ENCODE results near the gene GAPDH.
A peak's percentile ranks its signal among the peaks of the same experiment; 100 is the strongest.

GAPDH gene

DNA sequence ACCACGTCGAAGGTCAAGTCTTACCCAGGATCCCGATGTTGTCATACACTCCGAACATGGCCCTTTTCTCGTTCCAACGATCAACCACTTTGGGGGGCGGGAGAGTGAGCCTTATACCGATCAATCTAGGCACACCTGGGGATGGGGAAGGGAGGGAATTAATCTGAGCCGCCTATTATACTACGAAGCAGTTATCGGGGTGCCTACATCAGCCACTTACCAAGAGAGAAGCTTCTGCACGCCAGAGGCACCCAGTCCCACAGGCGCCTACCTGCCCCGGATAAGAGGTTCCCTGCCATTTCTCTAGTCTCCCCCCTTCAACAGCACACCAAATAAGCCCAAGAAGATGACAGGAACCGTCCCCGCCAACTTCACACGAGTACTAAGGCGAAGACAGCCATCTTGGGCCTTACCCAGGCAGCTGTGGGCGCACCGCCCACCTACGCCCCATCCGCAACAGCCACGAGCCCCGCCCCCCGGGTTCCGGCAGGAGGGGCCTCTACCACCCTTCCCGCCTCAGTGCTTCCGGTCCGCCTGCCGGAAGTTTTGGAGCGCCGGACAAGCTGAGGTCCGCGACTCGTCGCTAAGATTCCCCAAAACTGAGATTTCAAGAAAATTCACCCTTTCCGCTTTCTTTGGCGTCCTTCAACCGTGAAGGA, 41.4 kb upstream of the GAPDH start, which contains the start of gene MRPL51:
TSS of gene MRPL51 (minus strand) at position 425 of the 659 bp plus-strand sequence. CDS start at position 299, 126 bp downstream.
- DNase-seq (ENCODE audit: low read depth in 1 of 2, low spot score in 1 of 2), result peak; percentile 87 to 97
- peak within 1 kb of the TSS; percentile 93 for H3K4me3 ChIP-seq (replicated peaks; ENCODE audit: insufficient read depth, low read length)
- TF ChIP-seq GABPA (IDR thresholded peaks at IDR 0.05; ENCODE audit: low read depth), result peak; percentile 98
- TF ChIP-seq SPI1 (IDR thresholded peaks at IDR 0.05; ENCODE audit: borderline replicate concordance, low read depth), result no peak
- TF ChIP-seq POLR2AphosphoS5 (IDR thresholded peaks at IDR 0.05; ENCODE audit: low read depth), result peak; percentile 82
- TF ChIP-seq, protein P1, sequence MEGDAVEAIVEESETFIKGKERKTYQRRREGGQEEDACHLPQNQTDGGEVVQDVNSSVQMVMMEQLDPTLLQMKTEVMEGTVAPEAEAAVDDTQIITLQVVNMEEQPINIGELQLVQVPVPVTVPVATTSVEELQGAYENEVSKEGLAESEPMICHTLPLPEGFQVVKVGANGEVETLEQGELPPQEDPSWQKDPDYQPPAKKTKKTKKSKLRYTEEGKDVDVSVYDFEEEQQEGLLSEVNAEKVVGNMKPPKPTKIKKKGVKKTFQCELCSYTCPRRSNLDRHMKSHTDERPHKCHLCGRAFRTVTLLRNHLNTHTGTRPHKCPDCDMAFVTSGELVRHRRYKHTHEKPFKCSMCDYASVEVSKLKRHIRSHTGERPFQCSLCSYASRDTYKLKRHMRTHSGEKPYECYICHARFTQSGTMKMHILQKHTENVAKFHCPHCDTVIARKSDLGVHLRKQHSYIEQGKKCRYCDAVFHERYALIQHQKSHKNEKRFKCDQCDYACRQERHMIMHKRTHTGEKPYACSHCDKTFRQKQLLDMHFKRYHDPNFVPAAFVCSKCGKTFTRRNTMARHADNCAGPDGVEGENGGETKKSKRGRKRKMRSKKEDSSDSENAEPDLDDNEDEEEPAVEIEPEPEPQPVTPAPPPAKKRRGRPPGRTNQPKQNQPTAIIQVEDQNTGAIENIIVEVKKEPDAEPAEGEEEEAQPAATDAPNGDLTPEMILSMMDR (IDR thresholded peaks at IDR 0.05; ENCODE audit: insufficient read depth, low read length), result no peak
- TF ChIP-seq, protein P2, sequence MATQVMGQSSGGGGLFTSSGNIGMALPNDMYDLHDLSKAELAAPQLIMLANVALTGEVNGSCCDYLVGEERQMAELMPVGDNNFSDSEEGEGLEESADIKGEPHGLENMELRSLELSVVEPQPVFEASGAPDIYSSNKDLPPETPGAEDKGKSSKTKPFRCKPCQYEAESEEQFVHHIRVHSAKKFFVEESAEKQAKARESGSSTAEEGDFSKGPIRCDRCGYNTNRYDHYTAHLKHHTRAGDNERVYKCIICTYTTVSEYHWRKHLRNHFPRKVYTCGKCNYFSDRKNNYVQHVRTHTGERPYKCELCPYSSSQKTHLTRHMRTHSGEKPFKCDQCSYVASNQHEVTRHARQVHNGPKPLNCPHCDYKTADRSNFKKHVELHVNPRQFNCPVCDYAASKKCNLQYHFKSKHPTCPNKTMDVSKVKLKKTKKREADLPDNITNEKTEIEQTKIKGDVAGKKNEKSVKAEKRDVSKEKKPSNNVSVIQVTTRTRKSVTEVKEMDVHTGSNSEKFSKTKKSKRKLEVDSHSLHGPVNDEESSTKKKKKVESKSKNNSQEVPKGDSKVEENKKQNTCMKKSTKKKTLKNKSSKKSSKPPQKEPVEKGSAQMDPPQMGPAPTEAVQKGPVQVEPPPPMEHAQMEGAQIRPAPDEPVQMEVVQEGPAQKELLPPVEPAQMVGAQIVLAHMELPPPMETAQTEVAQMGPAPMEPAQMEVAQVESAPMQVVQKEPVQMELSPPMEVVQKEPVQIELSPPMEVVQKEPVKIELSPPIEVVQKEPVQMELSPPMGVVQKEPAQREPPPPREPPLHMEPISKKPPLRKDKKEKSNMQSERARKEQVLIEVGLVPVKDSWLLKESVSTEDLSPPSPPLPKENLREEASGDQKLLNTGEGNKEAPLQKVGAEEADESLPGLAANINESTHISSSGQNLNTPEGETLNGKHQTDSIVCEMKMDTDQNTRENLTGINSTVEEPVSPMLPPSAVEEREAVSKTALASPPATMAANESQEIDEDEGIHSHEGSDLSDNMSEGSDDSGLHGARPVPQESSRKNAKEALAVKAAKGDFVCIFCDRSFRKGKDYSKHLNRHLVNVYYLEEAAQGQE (IDR thresholded peaks at IDR 0.05; ENCODE audit: insufficient replicate concordance, low read depth), result no peak
- H3K27me3 ChIP-seq (ENCODE audit: insufficient read depth, poor library complexity, severe bottlenecking), result no peaks in the 10 kb centered on the region
- peak within 1 kb of the TSS; percentile 92 for H3K27ac ChIP-seq (replicated peaks)

DNA sequence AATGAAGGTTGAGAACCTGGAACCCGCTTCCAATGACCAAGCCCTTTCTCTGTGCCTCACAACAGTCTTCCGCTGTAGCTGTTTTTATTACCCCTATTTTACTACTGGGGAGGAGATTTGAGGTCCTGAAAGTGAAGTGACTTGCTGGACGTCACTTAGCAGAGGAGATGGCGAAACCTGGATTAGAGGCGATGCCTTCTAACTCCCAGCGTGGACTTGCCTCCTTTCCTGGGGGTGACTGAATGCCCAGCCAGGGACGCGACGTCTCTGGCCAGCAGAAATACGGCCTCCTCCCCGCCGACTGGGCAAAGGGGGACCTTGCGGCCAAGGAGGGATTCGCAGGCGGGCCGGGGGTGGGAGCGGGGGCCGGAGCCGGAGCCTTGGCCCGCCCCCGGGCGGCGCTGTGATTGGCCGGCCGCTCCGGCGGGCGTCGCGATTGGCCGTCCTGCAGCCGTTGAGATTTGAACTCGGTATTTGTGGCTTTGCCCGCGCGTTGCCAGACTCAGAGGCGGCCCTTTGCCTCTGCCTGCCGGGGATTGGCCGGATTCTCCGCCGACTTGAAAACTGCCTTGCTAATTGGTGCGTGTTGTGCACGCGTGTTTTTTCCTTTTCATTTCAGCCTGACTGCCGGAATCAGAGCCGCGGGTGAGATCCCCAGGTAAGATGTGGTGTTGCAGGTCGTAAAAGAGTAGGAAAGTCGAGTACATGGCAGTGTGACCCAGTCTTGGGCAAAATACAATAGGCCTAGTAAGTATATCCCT, 40.6 kb upstream of the GAPDH start, which contains the start of gene NCAPD2:
TSS of gene NCAPD2 (plus strand) at position 606 of the 761 bp plus-strand sequence. CDS start 997 bp downstream, outside the sequence.
- Histone ChIP-seq H3K4me3 (replicated peaks; ENCODE audit: insufficient read depth, low read length) (peak within 1 kb of the TSS; percentile 93), H3K27me3 (ENCODE audit: insufficient read depth, poor library complexity, severe bottlenecking) (no peaks in the 10 kb centered on the region), H3K27ac (replicated peaks) (peak within 1 kb of the TSS; percentile 92)
- peak; percentile 94 to 99 for DNase-seq (ENCODE audit: low read depth in 1 of 2, low spot score in 1 of 2)
- TF ChIP-seq POLR2AphosphoS5 (IDR thresholded peaks at IDR 0.05; ENCODE audit: low read depth), result peak; percentile 67
- TF ChIP-seq, protein P2 (IDR thresholded peaks at IDR 0.05; ENCODE audit: insufficient replicate concordance, low read depth), result no peak
- 0 out of 2 replicates have a peak, but pooled peaks have one; percentile 11 for TF ChIP-seq GABPA (IDR thresholded peaks at IDR 0.05; ENCODE audit: low read depth)

DNA sequence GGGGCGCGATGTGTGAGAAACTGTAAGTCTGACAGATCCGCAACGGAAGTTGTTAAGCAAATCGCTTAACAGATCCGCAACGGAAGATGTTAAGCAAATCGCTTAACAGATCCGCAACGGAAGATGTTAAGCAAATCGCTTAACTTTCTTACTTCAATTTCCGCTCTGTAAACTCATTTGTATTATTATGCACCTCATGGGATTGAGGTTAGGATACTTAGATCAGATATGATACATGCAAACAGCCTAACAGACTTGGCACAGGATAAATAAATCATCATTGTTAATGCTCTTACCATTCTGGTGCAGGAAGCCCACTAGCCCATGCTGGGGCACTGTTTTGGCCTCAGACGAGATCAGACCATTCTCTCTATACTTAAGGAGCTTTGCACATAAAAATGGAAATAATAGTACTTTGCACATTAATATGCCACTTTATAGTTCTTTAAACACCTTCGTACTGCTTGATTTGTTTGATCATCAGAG, 40.0 kb upstream of the GAPDH start:
- peak; percentile 4; the same call in 1 of the 2 replicates for TF ChIP-seq POLR2AphosphoS5 (IDR thresholded peaks at IDR 0.05; ENCODE audit: low read depth)
- TF ChIP-seq, protein P1 (IDR thresholded peaks at IDR 0.05; ENCODE audit: insufficient read depth, low read length), result peak; percentile 10
- TF ChIP-seq, protein P2 (IDR thresholded peaks at IDR 0.05; ENCODE audit: insufficient replicate concordance, low read depth), result no peak
- Histone ChIP-seq H3K27me3 (ENCODE audit: insufficient read depth, poor library complexity, severe bottlenecking) (no peaks in the 10 kb centered on the region), H3K27ac (replicated peaks) (peak overlapping the region; percentile 92), H3K4me3 (replicated peaks; ENCODE audit: insufficient read depth, low read length) (peak overlapping the region; percentile 93)
- DNase-seq (ENCODE audit: low read depth in 1 of 2, low spot score in 1 of 2), result peak; percentile 36 to 40

All from HL-60 (cell line).